Measurements from ENCODE around the gene PBX3. TPM values are rescaled to one million over a fixed set of nuclear protein-coding genes. Genes with fewer than 3 reads are reported as not detected.
A peak's percentile ranks its signal among the peaks of the same experiment; 100 is the strongest.

Gene PBX3
- total and polyA plus RNA-seq, 3 donors from 2014 or later, result 21.0 to 56.1 (median 48.0) TPM

DNA sequence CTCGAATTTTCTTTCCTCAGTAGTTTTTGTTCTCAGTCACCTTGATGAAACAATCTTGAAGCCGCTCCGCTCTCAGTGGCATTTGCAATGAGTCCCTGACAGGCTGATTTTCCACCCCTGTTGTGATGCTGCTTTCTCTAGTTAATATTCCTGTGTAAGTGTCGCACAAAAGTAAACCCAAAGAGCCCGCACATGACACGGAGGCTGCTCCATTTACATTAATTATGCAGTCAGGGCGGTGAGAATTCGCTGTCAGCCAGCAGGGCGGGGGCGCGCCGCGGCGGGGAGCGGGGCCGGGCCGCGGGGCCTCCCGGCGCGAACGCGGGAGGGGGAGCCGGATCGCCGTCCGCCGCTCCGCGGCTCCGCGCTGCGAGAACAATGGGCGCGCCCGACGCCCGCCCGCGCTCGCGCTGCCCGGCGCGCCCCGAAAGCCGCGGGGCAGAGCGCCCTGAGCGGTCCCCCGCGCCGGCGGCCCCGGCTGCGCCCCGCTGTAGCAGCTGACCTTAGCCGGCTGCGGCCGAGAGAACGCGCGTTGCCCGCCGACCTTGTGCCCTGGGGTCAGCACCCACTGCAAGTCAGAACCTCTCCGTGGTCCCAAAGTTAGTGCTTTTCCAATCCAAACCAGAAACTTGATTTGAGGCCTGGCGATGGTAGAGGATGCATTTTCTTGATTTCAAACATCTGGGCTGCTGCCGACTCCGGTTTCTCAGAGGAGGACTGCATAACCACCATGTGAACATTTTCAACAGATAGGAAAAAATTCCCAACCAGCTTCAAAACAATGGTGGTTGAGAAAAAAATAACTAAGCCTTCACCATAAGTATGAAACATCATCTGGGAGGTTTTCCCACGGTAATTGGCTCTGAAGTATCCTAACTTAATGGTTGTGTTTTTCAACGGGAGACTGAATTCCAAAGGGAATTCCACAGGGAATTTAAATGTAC, 142.6 kb downstream of the PBX3 start:
- Histone ChIP-seq H3K27ac (peak overlapping the region; percentile 57 to 73), H3K9me3 (no peaks in the 10 kb centered on the region), H3K4me1 (peaks cover 27% of the 10 kb centered on the region), H3K4me3 (peak overlapping the region; percentile 49 to 50), H3K36me3 (ENCODE audit: low read depth, missing control alignments) (no peaks in the 10 kb centered on the region), H3K27me3 (no peaks in the 10 kb centered on the region)
- intact Hi-C loops (cut with DNase I; ENCODE audit: low total_unique reads), result no loop called here
- DNase-seq, result peak; percentile 59
- TF ChIP-seq, protein P1, sequence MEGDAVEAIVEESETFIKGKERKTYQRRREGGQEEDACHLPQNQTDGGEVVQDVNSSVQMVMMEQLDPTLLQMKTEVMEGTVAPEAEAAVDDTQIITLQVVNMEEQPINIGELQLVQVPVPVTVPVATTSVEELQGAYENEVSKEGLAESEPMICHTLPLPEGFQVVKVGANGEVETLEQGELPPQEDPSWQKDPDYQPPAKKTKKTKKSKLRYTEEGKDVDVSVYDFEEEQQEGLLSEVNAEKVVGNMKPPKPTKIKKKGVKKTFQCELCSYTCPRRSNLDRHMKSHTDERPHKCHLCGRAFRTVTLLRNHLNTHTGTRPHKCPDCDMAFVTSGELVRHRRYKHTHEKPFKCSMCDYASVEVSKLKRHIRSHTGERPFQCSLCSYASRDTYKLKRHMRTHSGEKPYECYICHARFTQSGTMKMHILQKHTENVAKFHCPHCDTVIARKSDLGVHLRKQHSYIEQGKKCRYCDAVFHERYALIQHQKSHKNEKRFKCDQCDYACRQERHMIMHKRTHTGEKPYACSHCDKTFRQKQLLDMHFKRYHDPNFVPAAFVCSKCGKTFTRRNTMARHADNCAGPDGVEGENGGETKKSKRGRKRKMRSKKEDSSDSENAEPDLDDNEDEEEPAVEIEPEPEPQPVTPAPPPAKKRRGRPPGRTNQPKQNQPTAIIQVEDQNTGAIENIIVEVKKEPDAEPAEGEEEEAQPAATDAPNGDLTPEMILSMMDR (IDR thresholded peaks at IDR 0.05), result no peak
- TF ChIP-seq POLR2A (IDR thresholded peaks at IDR 0.05), result no peak
- WGBS, 2 donors, result 2 to 9% methylated on average over 19 to 69 of the region's 71 CpGs

- DNase-seq, result no peak
- H3K4me1 ChIP-seq, result peaks cover 27% of the 10 kb centered on the region
- intact Hi-C loops (cut with DNase I; ENCODE audit: low total_unique reads), result no loop called here
- no peaks in the 10 kb centered on the region for H3K36me3 ChIP-seq (ENCODE audit: low read depth, missing control alignments)
- H3K4me3 ChIP-seq, result no peak overlapping the region
- H3K27me3 ChIP-seq, result no peaks in the 10 kb centered on the region
- peak overlapping the region; percentile 21 to 22 for H3K27ac ChIP-seq
- no peaks in the 10 kb centered on the region for H3K9me3 ChIP-seq
- 11 to 23% methylated on average over 1 of the region's 1 CpG for WGBS, 2 donors
- TF ChIP-seq, protein P1 (IDR thresholded peaks at IDR 0.05), result no peak
- no peak for TF ChIP-seq POLR2A (IDR thresholded peaks at IDR 0.05)
Observed at GRCh38 chr9:125890826-125891225, 143.7 kb downstream of the PBX3 start.

GRCh38 chr9:125893277-125893676, 146.1 kb downstream of the PBX3 start:
- Histone ChIP-seq H3K36me3 (ENCODE audit: low read depth, missing control alignments) (no peaks in the 10 kb centered on the region), H3K27ac (no peak overlapping the region), H3K27me3 (no peaks in the 10 kb centered on the region), H3K9me3 (no peaks in the 10 kb centered on the region), H3K4me1 (peaks cover 23% of the 10 kb centered on the region), H3K4me3 (no peak overlapping the region)
- 72 to 76% methylated on average over 2 of the region's 2 CpGs for WGBS, 2 donors
- no peak for TF ChIP-seq POLR2A (IDR thresholded peaks at IDR 0.05)
- TF ChIP-seq, protein P1 (IDR thresholded peaks at IDR 0.05), result no peak
- DNase-seq, result no peak
- intact Hi-C loops (cut with DNase I; ENCODE audit: low total_unique reads), result no loop called here

DNA sequence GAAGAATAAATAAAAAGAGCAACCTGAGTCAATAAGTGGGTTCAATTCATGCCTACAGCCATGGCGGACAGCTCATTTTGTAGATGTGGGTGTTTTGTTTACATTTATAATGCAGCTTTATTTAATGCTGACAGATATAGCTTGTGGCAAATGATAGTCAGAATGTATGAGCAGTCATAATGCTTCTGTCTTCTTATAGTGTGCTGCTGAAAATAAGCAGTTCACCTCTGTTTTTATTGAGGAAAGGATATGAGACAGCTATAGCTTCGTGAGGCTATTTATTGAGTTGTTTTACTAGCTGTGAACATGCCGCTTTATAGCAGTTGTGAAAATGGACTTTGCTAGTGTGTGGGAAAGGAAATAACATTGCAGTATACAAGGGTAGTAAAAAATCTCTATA, 147.4 kb downstream of the PBX3 start:
- H3K4me3 ChIP-seq, result no peak overlapping the region
- 94 to 95% methylated on average over 3 of the region's 3 CpGs for WGBS, 2 donors
- H3K27ac ChIP-seq, result no peak overlapping the region
- no peaks in the 10 kb centered on the region for H3K27me3 ChIP-seq
- H3K36me3 ChIP-seq (ENCODE audit: low read depth, missing control alignments), result no peaks in the 10 kb centered on the region
- intact Hi-C loops (cut with DNase I; ENCODE audit: low total_unique reads), result no loop called here
- no peak for TF ChIP-seq POLR2A (IDR thresholded peaks at IDR 0.05)
- TF ChIP-seq, protein P1 (IDR thresholded peaks at IDR 0.05), result no peak
- no peaks in the 10 kb centered on the region for H3K9me3 ChIP-seq
- H3K4me1 ChIP-seq, result peaks cover 17% of the 10 kb centered on the region
- DNase-seq, result no peak
